ENCODE data around the gene TRPM5. TPM values are rescaled to one million over a fixed set of nuclear protein-coding genes. Genes with fewer than 3 reads are reported as not detected.

TRPM5 gene
- total RNA-seq, 1 experiment from 2014 or later = not detected

DNA sequence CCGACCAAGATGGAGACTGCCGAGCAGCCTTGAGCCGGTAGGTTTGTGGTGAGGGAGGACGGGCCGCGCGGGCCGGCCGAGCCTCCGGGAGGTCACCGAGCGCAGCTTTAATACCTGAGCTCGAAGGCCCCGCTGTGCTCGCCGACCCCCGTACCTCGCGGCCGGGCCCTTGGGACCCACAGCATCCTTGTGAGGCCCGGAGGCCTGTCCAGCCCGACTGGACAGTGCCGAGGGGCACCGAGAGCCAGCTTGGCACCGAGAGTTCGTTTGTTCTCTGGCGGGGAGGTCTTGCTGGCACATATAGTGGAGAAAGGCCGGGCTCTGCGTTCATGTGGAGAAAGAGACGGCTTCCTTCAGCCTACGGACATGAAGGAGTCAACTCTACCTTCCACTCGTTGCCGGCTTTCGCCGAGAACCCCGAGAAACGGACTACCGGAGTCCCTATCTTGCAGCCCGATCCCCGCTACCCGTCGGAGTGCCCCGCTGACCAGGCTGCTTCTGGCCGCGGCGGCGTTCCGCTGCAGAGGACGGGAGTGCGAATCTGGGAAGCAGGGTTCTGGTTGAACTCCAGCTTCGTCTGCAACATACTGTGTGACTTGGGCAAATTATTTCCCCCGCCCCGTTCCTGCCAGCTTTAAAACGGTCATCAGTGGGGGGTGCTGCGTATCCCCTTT, 43.4 kb downstream of the TRPM5 start:
- DNase-seq = no peak
- Mint-ChIP-seq H3K27me3 (ENCODE audit: unreplicated experiment) (no peaks in the 10 kb centered on the region), H3K4me3 (ENCODE audit: low read depth, unreplicated experiment) (peak overlapping the region; percentile 98), H3K36me3 (ENCODE audit: insufficient read depth, unreplicated experiment) (peaks cover 66% of the 10 kb centered on the region), H3K27ac (ENCODE audit: unreplicated experiment) (peak overlapping the region; percentile 91), H3K9me3 (ENCODE audit: low read depth, unreplicated experiment) (no peaks in the 10 kb centered on the region), H3K4me1 (ENCODE audit: low read depth, unreplicated experiment) (no peaks in the 10 kb centered on the region)
- TSS peak; percentile 76 for BruUV-seq (replicated peaks)
- intact Hi-C loops (cut with micrococcal nuclease; ENCODE audit: unreplicated experiment) = no loop called here
- TF ChIP-seq, protein P1, sequence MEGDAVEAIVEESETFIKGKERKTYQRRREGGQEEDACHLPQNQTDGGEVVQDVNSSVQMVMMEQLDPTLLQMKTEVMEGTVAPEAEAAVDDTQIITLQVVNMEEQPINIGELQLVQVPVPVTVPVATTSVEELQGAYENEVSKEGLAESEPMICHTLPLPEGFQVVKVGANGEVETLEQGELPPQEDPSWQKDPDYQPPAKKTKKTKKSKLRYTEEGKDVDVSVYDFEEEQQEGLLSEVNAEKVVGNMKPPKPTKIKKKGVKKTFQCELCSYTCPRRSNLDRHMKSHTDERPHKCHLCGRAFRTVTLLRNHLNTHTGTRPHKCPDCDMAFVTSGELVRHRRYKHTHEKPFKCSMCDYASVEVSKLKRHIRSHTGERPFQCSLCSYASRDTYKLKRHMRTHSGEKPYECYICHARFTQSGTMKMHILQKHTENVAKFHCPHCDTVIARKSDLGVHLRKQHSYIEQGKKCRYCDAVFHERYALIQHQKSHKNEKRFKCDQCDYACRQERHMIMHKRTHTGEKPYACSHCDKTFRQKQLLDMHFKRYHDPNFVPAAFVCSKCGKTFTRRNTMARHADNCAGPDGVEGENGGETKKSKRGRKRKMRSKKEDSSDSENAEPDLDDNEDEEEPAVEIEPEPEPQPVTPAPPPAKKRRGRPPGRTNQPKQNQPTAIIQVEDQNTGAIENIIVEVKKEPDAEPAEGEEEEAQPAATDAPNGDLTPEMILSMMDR (IDR thresholded peaks at IDR 0.05; ENCODE audit: unreplicated experiment) = no peak
- CTCF ChIA-PET = interaction anchor here (0.6 to 3.2 kb wide), 17 partner anchors 13 to 734 kb away, joined by 3 to 23 read pairs (median 6); partner anchors contain the start of gene CD81

DNA sequence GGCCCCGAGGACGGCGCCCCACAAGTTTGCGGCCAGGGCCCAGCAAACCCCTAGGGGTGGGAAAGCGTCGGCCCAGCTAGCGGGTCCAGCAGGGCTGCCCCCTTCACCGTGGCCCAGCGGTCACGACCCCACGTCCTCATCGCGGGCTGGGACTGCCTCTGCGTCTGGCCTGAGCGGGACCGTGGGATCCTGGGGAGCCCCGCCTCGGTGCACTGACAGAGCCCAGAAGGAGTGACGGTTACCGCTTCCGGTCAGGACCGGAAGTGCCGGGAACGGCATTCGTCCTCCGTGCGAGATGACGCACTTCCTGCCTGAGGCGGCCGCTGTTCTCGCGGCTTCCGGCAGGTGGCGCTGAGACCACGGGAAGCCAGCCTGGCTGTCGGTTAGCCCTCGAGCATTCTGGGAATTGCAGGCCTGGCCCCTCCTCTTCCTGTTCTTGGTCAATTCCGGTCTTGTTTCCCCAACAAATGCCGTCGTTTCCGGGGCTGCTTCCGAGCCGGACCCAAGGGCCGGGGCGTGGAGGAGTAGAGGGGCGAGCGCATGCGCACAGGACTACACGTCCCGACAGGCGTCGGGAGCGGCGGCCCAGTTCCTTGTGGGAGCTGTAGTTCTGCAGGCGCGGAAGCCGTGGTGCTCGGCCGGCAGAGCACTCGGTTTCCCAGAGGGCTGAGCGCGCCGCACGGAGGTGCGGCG, 44.1 kb downstream of the TRPM5 start, which contains the start of gene TSSC4:
Gene TSSC4, plus strand, starts transcription at position 682 of the 693 bp plus-strand sequence. CDS start 1,884 bp downstream, outside the sequence.
- H3K36me3 Mint-ChIP-seq (ENCODE audit: insufficient read depth, unreplicated experiment) = peaks cover 61% of the 10 kb centered on the region
- CTCF ChIA-PET = interaction anchor here (0.6 to 3.2 kb wide), 16 partner anchors 13 to 733 kb away, joined by 3 to 23 read pairs (median 6); partner anchors contain the start of gene CD81
- BruUV-seq (replicated peaks) = no TSS peak
- H3K4me1 Mint-ChIP-seq (ENCODE audit: low read depth, unreplicated experiment) = no peaks in the 10 kb centered on the region
- TF ChIP-seq, protein P1 (IDR thresholded peaks at IDR 0.05; ENCODE audit: unreplicated experiment) = peak; percentile 92
- peak within 1 kb of the TSS; percentile 91 for H3K27ac Mint-ChIP-seq (ENCODE audit: unreplicated experiment)
- H3K4me3 Mint-ChIP-seq (ENCODE audit: low read depth, unreplicated experiment) = peak within 1 kb of the TSS; percentile 98
- no peaks in the 10 kb centered on the region for H3K9me3 Mint-ChIP-seq (ENCODE audit: low read depth, unreplicated experiment)
- intact Hi-C loops (cut with micrococcal nuclease; ENCODE audit: unreplicated experiment) = no loop called here
- DNase-seq = peak; percentile 98
- no peaks in the 10 kb centered on the region for H3K27me3 Mint-ChIP-seq (ENCODE audit: unreplicated experiment)

DNA sequence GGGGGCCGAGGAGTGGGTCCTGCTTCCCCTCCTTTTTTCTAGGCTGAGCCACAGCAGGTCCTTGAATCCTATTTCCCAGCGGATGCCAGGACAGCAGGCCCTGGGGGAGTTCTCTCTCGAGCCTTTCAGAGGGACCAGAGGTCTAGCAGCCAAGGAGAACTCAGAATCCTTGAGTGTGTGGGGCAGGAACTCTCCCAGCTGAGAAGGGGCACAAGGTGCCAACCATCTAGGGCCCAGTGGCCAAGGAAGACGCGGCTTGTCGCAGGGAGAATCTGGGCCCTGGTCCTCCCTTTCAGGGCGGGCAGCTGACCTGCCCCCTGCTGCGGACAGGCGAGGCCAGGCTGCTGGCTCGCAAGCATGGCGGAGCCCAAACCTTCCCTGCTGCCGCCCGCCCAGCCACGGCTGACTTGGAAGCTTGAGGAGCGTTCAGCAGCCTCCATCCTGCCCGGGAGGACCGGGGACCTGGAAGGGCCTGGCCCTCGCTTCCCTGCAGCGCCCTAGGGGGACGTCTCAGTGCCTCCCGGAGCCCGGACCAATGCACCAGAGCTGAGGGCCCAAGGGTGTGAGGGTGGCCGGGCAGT, 44.7 kb downstream of the TRPM5 start:
- intact Hi-C loops (cut with micrococcal nuclease; ENCODE audit: unreplicated experiment) = no loop called here
- CTCF ChIA-PET = interaction anchor here (1.4 to 3.2 kb wide), 2 partner anchors 95 to 213 kb away, joined by 7 to 23 read pairs; no protein-coding TSS in a partner anchor
- no peaks in the 10 kb centered on the region for H3K27me3 Mint-ChIP-seq (ENCODE audit: unreplicated experiment)
- H3K36me3 Mint-ChIP-seq (ENCODE audit: insufficient read depth, unreplicated experiment) = peaks cover 57% of the 10 kb centered on the region
- BruUV-seq (replicated peaks) = TSS peak; percentile 77
- TF ChIP-seq, protein P1 (IDR thresholded peaks at IDR 0.05; ENCODE audit: unreplicated experiment) = no peak
- no peaks in the 10 kb centered on the region for H3K4me1 Mint-ChIP-seq (ENCODE audit: low read depth, unreplicated experiment)
- H3K4me3 Mint-ChIP-seq (ENCODE audit: low read depth, unreplicated experiment) = peak overlapping the region; percentile 98
- H3K9me3 Mint-ChIP-seq (ENCODE audit: low read depth, unreplicated experiment) = no peaks in the 10 kb centered on the region
- peak; percentile 29 for DNase-seq
- H3K27ac Mint-ChIP-seq (ENCODE audit: unreplicated experiment) = peak overlapping the region; percentile 91

DNA sequence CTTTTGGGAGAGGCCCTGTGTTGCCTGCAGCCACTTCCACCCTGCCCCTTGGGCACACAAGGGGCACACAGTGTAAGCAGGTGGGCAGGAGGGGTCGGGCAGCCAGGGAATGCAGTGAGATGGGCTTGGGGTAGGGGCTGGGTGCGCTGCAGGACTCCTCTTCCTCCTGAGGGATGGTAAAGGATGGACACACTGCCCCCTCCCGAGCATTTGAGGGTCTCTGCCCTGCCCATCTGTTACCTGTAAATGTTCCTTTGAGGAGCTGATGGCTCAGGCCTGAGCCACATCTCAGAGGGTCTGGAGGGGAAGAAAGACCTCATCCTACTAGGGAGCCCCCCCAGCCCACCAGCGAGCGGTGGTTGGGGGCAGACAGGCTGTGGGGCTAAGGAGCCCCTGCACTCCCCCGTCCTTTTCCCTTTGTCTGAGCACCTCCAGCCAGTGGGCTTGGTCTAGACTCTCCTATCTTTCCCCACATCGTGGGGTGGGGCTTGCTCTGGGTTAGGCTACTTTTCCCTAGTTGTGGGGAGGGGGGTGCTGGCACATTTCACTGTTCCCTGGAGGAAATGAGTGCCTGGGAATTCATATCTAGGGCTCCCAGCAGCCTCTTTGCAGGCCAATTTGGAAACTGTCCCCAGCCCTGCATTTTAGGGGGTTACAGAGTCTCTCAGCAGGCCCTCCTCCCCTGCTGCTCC, 45.5 kb downstream of the TRPM5 start:
- TF ChIP-seq, protein P1 (IDR thresholded peaks at IDR 0.05; ENCODE audit: unreplicated experiment) = no peak
- BruUV-seq (replicated peaks) = no TSS peak
- CTCF ChIA-PET = interaction anchor here (0.5 to 3.2 kb wide), 5 partner anchors 10 to 213 kb away, joined by 3 to 23 read pairs (median 4); no protein-coding TSS in a partner anchor
- Mint-ChIP-seq H3K4me1 (ENCODE audit: low read depth, unreplicated experiment) (no peaks in the 10 kb centered on the region), H3K36me3 (ENCODE audit: insufficient read depth, unreplicated experiment) (peaks cover 61% of the 10 kb centered on the region), H3K27ac (ENCODE audit: unreplicated experiment) (peak overlapping the region; percentile 91), H3K4me3 (ENCODE audit: low read depth, unreplicated experiment) (peak overlapping the region; percentile 98), H3K27me3 (ENCODE audit: unreplicated experiment) (no peaks in the 10 kb centered on the region), H3K9me3 (ENCODE audit: low read depth, unreplicated experiment) (no peaks in the 10 kb centered on the region)
- intact Hi-C loops (cut with micrococcal nuclease; ENCODE audit: unreplicated experiment) = no loop called here
- no peak for DNase-seq

Measured in Calu3 (cell line).